ENCODE measurements around the gene SMIM30. TPM values are rescaled to one million over a fixed set of nuclear protein-coding genes. Genes with fewer than 3 reads are reported as not detected.

The SMIM30 gene
- total and polyA plus RNA-seq, 10 of the 15 experiments (the other 5 are each of a cell fraction or from before 2014, with no cell fraction given) = 42.2 to 258 (median 96.9) TPM

DNA sequence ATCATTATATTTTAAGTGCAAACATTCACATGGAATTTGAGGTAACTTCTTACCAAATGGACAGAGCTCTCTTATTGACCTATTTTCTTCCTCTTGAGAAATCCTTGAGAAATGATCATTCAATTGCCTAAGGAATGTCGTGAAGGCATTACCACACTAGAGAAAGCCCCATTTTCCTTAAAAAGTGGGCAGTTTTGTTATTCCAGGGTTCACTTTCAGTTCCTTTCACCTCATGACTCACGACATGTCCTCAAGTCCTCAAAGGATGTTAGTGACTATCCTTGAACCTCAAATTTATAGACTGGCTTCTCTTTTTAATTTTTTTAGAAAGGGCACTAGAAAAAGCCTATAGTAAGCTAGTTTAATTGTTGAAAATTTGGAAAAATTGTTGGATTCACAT lies 40.4 kb upstream of the SMIM30 start:
- no TSS peak for BruUV-seq (replicated peaks)
- CTCF ChIA-PET = interaction anchor here (0.7 to 4.8 kb wide), 15 partner anchors 11 to 608 kb away, joined by 3 to 63 read pairs (median 6); no protein-coding TSS in a partner anchor

More for the DNA sequence above, 40.4 kb upstream of the SMIM30 start:
- H3K79me2 ChIP-seq (ENCODE audit: control insufficient read depth, insufficient read depth, low read length) = no peaks in the 10 kb centered on the region
- H4K20me1 ChIP-seq (ENCODE audit: control insufficient read depth, insufficient read depth) = no peaks in the 10 kb centered on the region
- POLR2A ChIA-PET = no interaction called here
- H3K4me1 ChIP-seq (ENCODE audit: control insufficient read depth, insufficient read depth, low read length) = no peaks in the 10 kb centered on the region
- WGBS (ENCODE audit: insufficient coverage, insufficient replicate concordance, low lambda C conversion rate, missing lambda C conversion rate) = 0% methylated on average over 2 of the region's 2 CpGs
- no peak for ATAC-seq
- DNase-seq (ENCODE audit: low read depth, low spot score) = no peak
- in situ Hi-C loops (cut with MboI) = loop anchor here (10.0 kb wide), 1 partner anchor 266 kb away; no protein-coding TSS in a partner anchor
- no peak overlapping the region for H3K9ac ChIP-seq (ENCODE audit: control insufficient read depth, insufficient read depth, low read length)
- no peaks in the 10 kb centered on the region for H3K27me3 ChIP-seq (replicated peaks in 1 of 2; ENCODE audit: control insufficient read depth in 2 of 2, insufficient read depth in 2 of 2, low read length in 1 of 2)
- H3K27ac ChIP-seq (ENCODE audit: control insufficient read depth, insufficient read depth) = no peak overlapping the region
- H3K4me3 ChIP-seq = no peak overlapping the region
- H3K4me2 ChIP-seq (ENCODE audit: control insufficient read depth, insufficient read depth) = no peak overlapping the region
- intact Hi-C loops (cut with micrococcal nuclease; ENCODE audit: unreplicated experiment) = loop anchor here (1.0 kb wide), 1 partner anchor 263 kb away; no protein-coding TSS in a partner anchor
- H2AFZ ChIP-seq (ENCODE audit: control insufficient read depth, low read depth, low read length) = no peak overlapping the region
- H3K9me3 ChIP-seq (replicated peaks; ENCODE audit: control insufficient read depth, insufficient read depth, low read length) = no peaks in the 10 kb centered on the region
- SMC1A ChIA-PET (ENCODE audit: uncharacterized antibody, unreplicated experiment) = interaction anchor here (0.8 to 4.1 kb wide), 10 partner anchors 9 to 608 kb away, joined by 3 to 17 read pairs (median 4); no protein-coding TSS in a partner anchor
- RAD21 ChIA-PET (ENCODE audit: unreplicated experiment) = interaction anchor here (1.1 to 2.1 kb wide), 2 partner anchors 10 to 130 kb away, joined by 7 to 8 read pairs; no protein-coding TSS in a partner anchor
- FAIRE-seq = no peak
- no peaks in the 10 kb centered on the region for H3K36me3 ChIP-seq (ENCODE audit: control insufficient read depth in 2 of 2, insufficient read depth in 2 of 2, low read length in 1 of 2)
- TF ChIP-seq RELB (IDR thresholded peaks at IDR 0.05; ENCODE audit: low read depth) = no peak
- TF ChIP-seq, protein P1, sequence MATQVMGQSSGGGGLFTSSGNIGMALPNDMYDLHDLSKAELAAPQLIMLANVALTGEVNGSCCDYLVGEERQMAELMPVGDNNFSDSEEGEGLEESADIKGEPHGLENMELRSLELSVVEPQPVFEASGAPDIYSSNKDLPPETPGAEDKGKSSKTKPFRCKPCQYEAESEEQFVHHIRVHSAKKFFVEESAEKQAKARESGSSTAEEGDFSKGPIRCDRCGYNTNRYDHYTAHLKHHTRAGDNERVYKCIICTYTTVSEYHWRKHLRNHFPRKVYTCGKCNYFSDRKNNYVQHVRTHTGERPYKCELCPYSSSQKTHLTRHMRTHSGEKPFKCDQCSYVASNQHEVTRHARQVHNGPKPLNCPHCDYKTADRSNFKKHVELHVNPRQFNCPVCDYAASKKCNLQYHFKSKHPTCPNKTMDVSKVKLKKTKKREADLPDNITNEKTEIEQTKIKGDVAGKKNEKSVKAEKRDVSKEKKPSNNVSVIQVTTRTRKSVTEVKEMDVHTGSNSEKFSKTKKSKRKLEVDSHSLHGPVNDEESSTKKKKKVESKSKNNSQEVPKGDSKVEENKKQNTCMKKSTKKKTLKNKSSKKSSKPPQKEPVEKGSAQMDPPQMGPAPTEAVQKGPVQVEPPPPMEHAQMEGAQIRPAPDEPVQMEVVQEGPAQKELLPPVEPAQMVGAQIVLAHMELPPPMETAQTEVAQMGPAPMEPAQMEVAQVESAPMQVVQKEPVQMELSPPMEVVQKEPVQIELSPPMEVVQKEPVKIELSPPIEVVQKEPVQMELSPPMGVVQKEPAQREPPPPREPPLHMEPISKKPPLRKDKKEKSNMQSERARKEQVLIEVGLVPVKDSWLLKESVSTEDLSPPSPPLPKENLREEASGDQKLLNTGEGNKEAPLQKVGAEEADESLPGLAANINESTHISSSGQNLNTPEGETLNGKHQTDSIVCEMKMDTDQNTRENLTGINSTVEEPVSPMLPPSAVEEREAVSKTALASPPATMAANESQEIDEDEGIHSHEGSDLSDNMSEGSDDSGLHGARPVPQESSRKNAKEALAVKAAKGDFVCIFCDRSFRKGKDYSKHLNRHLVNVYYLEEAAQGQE (IDR thresholded peaks at IDR 0.05; ENCODE audit: low read depth, low read length) = no peak
- no peak for TF ChIP-seq SRF (IDR thresholded peaks at IDR 0.05; ENCODE audit: low read depth in 2 of 2, low read length in 2 of 2)
- TF ChIP-seq FOXK2 (IDR thresholded peaks at IDR 0.05) = no peak
- TF ChIP-seq BCL11A (IDR thresholded peaks at IDR 0.05; ENCODE audit: low read depth, low read length) = no peak
- TF ChIP-seq FOS (IDR thresholded peaks at IDR 0.05; ENCODE audit: borderline replicate concordance, extremely low read depth, insufficient read length) = no peak
- no peak for TF ChIP-seq TCF12 (IDR thresholded peaks at IDR 0.05; ENCODE audit: low read depth, low read length)
